Stimulated activated CD4-positive, alpha-beta T cell treated with anti-CD3 and anti-CD28 coated beads, Interleukin-15, amount 100 ng/mL, for 1 hour (primary cell): ENCODE results near the gene SCGB2B2.
"Not testable (repeated sequence)": the region's sequence is repeated elsewhere in the genome, so short reads cannot be mapped to it uniquely, and the experiment has no call there.

Experiments used
- DNase-seq, 2 donors: peaks; one replicate each; pipeline ENCODE4 v3.0.0-alpha.2; 2020; ENCODE audit warnings: low read depth in 1 of 2, low spot score in 1 of 2

The SCGB2B2 gene

DNA sequence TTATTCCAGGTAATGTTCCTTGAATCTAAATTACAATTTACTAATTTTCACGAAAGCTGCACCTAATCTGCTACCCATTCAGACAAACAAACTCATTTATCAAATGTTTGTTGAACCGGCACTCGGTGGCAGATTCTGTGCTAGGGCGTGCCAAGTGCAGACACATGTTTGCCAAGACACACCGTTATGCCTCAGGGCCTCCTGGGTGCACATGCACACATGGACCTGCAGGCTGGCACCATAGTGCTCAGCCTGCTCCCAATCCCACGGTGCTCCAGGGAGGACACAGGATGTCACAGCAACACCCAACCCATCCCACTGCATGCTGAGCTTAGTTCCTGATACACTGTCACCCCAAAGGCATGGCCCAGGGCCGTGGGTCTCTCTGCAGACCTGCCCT is 7.7 kb downstream of the SCGB2B2 start:
- no peak for DNase-seq

DNA sequence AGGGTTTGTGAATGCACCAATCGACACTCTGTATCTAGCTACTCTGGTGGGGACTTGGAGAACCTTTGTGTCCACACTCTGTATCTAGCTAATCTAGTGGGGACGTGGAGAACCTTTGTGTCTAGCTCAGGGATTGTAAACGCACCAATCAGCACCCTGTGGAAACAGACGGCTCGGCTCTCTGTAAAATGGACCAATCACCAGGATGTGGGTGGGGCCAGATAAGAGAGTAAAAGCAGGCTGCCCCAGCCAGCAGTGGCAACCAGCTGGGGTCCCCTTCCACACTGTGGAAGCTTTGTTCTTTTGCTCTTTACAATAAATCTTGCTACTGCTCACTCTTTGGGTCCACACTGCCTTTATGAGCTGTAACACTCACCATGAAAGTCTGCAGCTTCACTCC is 8.3 kb downstream of the SCGB2B2 start:
- DNase-seq = not testable (repeated sequence)

DNA sequence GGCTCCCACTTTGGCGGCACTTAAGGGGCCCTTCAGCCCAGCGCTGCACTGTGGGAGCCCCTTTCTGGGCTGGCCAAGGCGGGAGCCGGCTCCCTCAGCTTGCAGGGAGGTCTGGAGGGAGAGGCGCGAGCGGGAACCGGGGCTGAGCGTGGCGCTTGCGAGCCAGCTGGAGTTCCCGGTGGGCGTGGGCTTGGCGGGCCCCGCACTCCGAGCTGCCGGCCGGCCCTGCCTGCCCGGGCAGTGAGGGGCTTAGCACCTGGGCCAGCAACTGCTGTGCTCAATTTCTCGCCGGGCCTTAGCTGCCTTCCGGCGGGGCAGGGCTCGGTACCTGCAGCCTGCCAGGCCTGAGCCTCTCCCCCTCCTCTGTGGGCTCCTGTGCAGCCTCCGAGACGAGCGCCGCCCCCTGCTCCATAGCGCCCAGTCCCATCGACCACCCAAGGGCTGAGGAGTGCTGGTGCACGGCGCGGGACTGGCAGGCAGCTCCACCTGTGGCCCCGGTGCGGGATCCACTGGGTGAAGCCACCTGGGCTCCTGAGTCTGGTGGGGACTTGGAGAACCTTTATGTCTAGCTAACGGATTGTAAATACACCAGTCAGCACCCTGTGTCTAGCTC is 8.8 kb downstream of the SCGB2B2 start:
- DNase-seq = not testable (repeated sequence)

DNA sequence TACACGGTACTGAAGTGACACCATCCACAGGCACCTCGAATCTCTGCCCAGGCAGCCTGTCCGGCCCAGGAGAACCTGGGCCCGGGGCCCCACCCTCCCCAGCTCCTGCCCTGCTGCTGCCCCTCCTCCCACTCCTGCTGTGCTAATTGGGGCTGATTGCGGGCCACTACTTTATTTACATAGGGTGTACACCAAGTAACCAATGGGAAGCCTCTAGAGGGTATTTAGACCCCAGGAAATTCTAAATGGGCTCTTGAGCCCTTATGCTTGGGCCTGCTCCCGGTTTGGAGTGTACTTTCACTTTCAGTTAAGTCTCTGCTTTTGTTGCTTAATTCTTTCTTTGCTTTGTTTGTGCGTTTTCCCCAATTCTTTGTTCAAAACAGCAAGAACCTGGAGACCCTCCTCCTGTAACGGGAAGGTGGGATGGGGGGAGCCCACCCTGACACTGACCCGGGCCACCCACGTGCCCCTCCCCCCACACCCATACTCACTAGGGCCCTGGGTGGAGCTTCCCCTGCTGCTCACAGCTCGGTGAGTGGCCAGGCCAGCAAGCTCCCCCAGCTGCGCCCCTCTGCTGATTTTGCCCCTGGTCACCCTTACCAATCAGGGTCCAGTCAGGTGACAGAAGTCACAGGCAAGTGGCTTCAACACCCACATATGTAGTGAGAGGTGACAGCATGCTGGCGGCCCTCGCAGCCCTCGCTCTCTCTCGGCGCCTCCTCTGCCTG is 9.4 kb downstream of the SCGB2B2 start:
- no peak for DNase-seq

DNA sequence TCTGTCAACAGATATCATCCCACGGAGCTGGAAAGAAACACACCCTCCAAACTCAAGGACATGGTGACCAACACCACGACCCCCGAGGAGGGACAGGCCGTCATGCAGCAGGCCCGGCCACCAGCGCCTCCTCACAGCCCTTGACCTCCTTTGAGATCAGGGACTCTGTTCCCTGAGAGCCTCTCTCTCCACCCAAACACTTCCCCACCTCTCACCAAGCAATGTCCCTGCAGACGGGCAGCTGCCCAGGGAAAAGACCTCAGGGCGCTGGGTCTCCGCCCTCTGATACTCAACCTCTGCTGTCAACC is 10.0 kb downstream of the SCGB2B2 start:
- no peak for DNase-seq

DNA sequence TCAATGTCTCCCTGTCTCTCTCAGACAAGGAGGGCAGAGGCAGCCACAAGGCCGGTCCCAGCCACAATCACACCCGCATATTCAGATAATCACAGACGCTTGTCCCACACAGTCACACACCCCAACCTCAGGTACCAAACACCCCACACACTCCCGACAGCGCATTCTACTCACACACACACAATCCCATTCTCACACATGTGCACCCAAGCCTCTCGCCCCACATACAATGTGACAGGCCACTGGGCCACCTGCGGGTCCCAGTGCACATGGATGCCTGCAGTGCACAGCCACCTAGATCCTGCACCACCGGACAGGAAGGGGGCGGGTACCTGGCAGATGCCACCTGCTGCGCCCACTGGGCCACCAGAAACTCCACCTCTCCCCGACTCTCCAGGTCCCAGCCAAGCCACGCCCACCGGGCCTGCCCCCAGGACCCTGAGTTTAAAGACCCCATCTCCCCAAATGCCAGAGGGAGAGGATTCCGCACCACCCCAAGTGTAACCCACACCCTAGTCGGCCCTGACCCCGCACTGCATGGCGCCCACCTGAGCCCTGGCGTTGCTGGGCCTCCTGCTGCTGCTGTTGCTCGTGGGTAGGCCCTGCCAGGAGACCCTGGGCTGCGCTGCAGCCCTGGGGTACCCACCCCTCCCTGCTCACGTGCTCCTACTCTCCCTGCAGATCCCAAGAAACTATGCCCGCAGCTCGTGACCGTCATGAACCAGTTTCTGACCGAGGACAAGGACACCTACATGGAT is 10.6 kb downstream of the SCGB2B2 start:
- DNase-seq = no peak

DNA sequence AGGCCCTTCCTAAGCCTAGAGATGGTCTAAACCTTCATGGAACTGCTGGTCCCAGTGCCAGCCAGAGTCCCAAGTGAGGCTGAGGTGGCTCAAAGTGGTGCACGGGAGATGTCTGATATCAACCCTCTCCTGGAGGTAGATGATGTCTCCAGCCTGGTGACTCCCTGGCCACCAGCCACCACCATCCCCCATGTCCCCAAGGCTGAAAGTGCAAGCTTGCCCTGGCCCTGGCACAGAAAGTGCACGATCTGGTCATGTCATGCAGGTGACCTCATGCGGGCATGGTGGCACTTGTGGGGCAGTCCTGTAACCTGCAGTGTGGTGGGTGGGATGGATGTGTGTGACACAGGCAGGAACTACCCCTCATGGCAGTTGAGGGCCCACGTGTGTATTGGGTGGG is 11.7 kb downstream of the SCGB2B2 start:
- not testable (repeated sequence) for DNase-seq

DNA sequence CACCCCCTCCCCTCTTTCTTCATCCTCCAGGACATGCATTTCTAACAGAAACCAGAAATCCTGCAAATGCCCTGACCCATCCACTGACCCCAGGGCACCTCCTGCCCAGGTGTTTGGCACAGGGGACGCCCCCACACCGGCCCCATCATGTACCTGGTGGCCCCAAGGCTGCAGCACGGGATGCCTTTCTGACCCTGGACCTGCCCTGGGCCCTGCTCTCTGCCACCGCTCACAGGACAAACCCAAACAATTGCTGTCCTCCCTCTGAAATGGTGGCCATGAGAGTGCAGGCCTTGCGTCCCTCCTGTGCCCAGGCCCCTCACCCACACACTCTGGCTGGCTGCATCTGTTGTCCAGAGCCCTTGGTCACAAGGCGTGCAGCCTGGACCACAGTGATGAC is 12.1 kb downstream of the SCGB2B2 start:
- no peak for DNase-seq

DNA sequence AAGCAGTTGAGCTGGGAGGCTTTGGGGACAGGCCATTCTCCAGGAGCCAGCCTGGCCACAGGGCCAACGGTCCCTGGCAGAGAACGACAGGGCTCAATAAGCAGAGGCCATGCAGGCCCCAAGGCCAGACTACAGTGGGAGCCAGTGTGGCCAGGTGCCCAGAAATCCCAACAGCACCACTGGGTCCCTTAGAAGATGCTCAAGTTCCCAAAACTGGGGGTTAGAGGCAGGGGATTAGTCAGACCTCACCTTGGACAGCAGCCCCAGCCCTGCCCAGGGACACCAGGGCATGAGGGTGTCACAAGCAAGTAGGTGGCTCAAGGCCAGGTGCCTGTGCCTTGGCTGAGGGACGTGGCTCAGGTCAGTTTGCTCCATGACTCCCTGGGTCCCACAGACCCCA is 12.8 kb downstream of the SCGB2B2 start:
- no peak for DNase-seq

DNA sequence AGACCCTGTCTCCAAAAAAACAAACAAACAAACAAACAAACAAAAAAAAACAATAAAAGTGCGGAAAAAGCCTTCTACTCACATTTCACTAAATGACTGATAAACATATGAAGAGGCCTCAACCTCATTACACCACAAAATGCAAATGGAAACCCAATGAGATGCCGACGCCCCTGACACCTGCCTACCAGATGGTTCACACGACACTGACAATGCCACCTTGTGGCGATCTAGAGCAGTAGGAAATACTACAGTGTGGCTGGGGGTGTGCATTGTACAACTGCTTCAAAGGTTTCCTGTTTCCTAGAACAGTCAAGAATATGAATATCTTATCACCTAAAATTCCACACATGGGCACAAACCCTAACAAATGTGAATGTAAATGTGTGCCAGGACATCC is 14.0 kb downstream of the SCGB2B2 start:
- no peak for DNase-seq

DNA sequence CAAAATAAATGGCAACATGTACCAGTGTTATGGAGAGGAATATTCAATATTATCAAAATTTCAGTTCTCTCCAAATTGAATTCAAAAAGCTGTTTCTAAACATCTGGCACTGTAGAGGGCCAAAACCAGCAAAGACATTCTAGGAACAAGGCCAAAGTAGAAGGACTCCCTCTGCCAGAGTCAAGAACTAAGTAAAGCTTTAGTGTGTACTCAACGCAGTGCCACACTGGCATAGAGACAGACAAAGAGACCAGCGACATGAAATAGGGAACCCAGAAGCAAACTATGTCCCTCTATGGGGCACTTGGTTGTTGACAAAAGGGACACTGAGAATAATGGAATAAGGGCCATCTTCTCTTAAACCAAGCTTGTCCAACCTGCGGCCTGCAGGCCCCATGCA is 15.6 kb downstream of the SCGB2B2 start:
- no peak for DNase-seq

DNA sequence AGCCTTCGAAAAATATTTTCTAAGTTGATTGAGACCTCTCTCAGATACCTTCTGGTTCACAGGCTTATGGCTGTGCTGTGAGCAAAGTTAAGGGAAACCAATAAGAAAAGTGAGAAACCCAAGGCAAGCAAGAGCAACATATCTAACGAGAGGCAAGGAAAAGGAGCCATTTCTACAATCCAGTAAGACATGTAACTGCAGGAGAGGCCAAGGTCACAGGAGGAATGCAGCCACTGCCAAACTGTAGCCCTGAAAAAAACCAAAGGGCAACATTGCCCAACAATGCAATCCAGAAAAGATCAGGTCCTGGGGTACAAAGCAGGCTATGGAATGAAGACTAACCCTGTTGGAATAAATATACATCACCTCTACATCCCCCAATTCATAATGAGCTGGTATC is 21.3 kb downstream of the SCGB2B2 start:
- DNase-seq = no peak

DNA sequence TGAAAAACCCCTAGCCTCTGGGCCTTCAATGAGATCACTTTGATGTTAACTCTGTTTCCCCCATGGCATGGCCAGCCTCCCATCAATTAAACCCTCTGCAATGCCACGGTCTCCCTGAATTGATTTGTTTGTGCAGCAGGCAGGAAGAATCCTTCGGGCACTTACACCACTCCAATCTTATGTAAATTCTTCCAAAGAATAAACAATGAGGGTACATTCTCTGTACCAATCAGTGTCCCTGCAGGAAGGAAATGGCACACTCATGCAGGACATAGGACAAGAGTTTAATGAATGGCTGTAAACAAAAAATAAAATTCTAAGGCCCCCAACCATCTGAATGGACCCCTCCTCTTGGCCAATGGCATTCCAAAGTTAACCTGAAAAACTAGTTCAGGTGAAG is 22.2 kb downstream of the SCGB2B2 start:
- no peak for DNase-seq

DNA sequence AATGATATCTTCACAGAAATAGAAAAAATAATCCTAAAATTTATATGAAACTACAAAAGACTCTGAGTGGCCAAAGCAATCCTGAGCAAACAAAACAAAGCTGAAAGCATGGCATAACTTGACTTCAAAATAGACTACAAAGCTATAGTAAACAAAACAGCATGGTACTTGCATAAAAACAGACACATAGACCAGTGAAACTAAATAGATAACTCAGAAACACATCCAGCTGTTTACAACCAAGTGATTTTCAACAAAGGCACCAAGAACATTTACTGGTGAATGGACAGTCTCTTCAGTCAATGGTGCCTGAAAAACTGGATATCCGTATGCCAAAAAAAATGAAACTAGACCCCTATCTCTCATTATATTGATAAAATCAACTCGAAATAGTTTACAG is 25.2 kb downstream of the SCGB2B2 start:
- DNase-seq = no peak

DNA sequence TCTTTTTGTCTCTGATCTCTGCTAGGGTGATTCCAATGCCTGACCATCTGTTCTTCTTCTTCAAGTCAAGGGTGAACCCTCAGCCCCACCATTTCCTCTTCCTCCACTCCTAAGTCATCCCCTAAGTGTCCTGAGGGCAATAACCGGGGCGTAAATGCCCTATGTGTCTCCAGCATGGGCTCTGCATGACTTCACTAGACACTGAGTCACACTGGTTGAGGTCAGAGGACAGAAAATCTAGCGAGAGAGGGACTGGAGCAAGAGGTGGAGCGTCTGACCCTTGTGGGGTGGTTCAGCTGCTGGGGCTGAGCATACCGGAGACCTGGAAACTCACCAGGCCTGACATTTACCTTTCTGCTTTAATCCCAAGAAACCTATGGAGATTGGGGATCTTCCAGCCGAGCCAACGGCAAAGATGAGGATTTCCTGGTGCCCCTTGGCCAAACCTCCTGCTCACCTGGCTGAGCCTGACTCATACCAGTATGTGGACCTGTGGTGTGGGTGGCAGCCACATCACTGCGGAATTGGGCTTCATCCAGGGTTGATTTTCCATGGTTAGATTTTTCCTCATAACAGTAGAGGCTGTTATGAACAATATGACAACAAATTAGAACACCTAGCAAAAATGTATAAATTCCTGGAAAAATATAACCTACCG is 26.9 kb downstream of the SCGB2B2 start:
- DNase-seq = no peak

DNA sequence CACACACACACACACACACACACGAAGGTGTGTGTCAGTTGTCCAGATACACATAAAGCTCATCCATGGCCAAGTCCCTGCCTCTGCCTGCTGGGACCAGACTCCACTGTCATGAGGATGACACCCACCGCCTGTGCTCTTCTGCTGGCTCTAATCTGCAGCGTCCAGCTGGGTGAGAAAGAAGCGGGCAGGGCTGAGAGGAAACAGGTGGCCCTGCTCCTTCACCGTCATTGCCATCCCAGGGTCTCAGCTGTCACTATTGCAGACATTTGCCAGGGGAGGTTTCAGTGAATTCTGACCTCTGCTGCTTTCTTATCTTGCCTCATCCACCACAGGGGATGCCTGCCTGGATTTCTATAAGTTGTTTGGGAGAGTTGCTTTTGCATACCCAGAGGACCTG is 31.4 kb downstream of the SCGB2B2 start:
- no peak for DNase-seq

DNA sequence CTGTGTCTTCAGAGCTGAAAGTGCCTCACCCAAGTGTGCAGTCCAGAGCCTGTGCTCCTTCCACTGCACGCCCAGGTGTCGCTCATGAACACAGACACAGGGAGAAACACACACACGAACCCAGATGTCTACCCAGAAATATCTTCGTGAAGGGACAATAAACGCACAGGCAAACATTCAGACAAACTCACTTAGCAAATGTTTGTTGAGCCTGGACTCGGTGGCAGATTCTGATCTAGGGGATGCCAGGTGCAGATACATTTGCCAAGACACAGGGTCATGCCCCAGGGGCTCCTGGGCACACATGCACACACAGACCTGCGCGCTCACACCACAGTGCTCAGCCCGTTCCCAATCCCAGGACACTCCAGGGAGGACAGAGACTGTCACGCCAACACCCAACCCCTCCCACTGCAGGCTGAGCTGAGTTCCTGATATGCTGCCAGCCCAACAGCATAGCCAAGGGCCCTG is 31.9 kb downstream of the SCGB2B2 start:
- DNase-seq = no peak

DNA sequence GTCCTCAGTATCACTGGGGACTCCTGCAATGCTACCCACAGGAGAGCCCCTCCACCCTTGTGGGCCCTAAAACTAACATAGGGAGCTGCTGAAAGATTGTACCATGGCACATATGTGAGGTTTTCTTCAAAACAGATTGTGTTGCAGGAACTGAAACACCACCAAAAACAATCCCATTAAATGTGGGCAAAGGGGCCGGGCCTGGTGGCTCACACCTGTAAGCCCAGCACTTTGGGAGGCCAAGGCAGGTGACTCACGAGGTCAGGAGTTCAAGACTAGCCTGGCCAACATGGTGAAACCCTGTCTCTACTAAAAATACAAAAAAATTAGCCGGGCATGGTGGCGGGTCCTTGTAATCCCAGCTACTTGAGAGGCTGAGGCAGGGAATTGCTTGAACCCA is 34.7 kb downstream of the SCGB2B2 start:
- no peak for DNase-seq

DNA sequence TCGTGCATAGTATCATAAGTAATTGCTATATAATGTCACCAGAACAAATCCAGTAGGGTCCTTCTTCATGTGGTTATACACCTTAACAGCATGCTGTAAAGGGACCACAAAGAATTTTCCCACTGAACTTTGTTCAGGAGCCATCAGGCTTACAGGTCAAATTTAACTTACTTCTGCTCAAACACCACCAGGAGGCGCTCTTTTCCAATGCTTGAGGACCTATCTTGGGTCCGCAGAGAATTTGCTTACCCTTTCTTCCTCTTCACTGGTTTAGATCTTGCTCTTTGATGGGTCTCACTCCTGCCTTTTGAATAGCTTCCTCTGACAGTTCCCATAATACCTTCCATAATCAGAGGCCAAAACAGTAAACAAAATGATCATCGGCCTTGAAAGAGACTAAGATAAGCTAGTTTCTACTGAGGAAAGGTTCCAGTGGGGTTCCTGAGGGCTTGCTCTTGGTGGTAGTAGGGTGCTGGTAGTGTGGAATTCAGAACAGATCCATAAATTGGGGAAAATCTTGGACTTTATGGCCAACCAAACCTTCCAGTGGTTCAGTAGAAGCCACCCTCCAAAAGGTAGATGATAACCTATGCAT is 37.4 kb downstream of the SCGB2B2 start:
- DNase-seq = peak in 1 of 2 donors; percentile 15

DNA sequence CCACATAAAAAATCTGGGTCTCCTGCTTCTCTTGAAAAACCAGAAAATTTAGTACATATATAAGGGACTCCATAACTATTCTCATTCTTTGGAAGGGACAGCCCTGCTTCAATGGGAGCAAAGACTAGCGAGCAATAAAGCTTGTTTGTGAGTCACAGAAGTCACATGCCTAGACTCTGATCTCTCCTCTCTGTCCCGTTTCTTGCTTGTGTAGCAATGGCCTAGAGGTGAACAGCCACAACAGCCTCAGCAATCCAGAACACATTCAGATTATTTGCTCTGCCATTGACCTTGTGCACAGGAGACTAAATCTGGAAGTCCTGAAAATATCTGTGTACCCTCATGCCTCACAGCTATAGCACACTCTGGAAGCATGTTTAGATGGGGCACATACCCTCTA is 43.2 kb downstream of the SCGB2B2 start:
- no peak for DNase-seq
